PC-9 (cell line): Measurements from ENCODE around the gene SGMS2. TPM values are rescaled to one million over a fixed set of nuclear protein-coding genes. Genes with fewer than 3 reads are reported as not detected.

Source experiments
- BruUV-seq: library from RNA; stranded (reverse); fragments of 400-500 nt; replicated peaks from 2 replicates; lab custom pipeline; 2021; lab: Mats Ljungman, UMichigan
- CTCF ChIA-PET: fragments of 300-600 bp; sonication (Branson Sonifier 250); formaldehyde crosslinking; loops from one replicate; lab custom pipeline; 2022; ENCODE audit warnings: antibody characterized with exemption; lab: Charles Lee
- POLR2A ChIA-PET: fragments of 300-600 bp; sonication (Branson Sonifier 250); formaldehyde crosslinking; loops from one replicate; lab custom pipeline; 2022; ENCODE audit warnings: antibody characterized with exemption; ENCODE audit not compliant: unreplicated experiment; lab: Charles Lee
- DNase-seq, 2 experiments: peaks; one replicate each; pipeline versions ENCODE4 v3.0.0 to v3.0.0-alpha.2; 2015 to 2022; ENCODE audit warnings: mixed read lengths in 1 of 2
- H2AFZ ChIP-seq: fragments of 200-600 bp; sonication (generic); 2 replicates; pipeline ENCODE4 v1.8.1; 2017; ENCODE audit warnings: antibody characterized with exemption
- H3F3A ChIP-seq: fragments of 200-600 bp; sonication (generic); 2 replicates; pipeline ENCODE4 v1.8.1; 2017; ENCODE audit warnings: antibody characterized with exemption, mild to moderate bottlenecking, low read depth; ENCODE audit not compliant: insufficient read depth
- H3K27ac ChIP-seq: fragments of 200-600 bp; sonication (generic); 2 replicates; pipeline ENCODE4 v1.6.1; 2016; ENCODE audit warnings: mixed run types
- H3K27me3 ChIP-seq: fragments of 200-600 bp; sonication (generic); 2 replicates; pipeline ENCODE4 v1.6.1; 2016; ENCODE audit warnings: low read depth, mixed run types; ENCODE audit not compliant: insufficient read depth
- H3K36me3 ChIP-seq: fragments of 200-600 bp; sonication (generic); 2 replicates; pipeline ENCODE4 v1.6.1; 2016; ENCODE audit warnings: low read depth, mixed run types
- H3K4me1 ChIP-seq: fragments of 200-600 bp; sonication (generic); replicated peaks from 2 replicates; pipeline ENCODE4 v1.6.1; 2016; ENCODE audit warnings: mixed run types; ENCODE audit not compliant: insufficient read depth
- H3K4me2 ChIP-seq: fragments of 200-600 bp; sonication (generic); 2 replicates; pipeline ENCODE4 v1.6.1; 2017; ENCODE audit warnings: mixed run types
- H3K4me3 ChIP-seq: fragments of 200-600 bp; sonication (generic); 2 replicates; pipeline ENCODE4 v1.6.1; 2016; ENCODE audit warnings: mixed run types
- H3K79me2 ChIP-seq: fragments of 200-600 bp; sonication (generic); 2 replicates; pipeline ENCODE4 v1.6.1; 2017; ENCODE audit warnings: low read depth, mixed run types
- H3K9me2 ChIP-seq: fragments of 200-600 bp; sonication (generic); 2 replicates; pipeline ENCODE4 v1.8.1; 2017; ENCODE audit warnings: mild to moderate bottlenecking; ENCODE audit not compliant: insufficient read depth
- H3K9me3 ChIP-seq: fragments of 200-600 bp; sonication (generic); 2 replicates; pipeline ENCODE4 v1.8.1; 2016; ENCODE audit warnings: low read depth; ENCODE audit not compliant: insufficient read depth
- H4K20me1 ChIP-seq: fragments of 200-600 bp; sonication (generic); 2 replicates; pipeline ENCODE4 v1.8.1; 2017; ENCODE audit not compliant: insufficient read depth
- CTCF ChIP-seq: fragments of 200-600 bp; sonication (generic); conservative IDR thresholded peaks from 2 replicates; pipeline ENCODE4 v1.6.1; 2017; ENCODE audit warnings: mixed run types, antibody characterized with exemption, mild to moderate bottlenecking, moderate library complexity
- EZH2 ChIP-seq: fragments of 200-600 bp; sonication (generic); IDR thresholded peaks from 2 replicates; pipeline ENCODE4 v1.8.0; 2017; ENCODE audit warnings: antibody characterized with exemption, low read depth
- intact Hi-C: fragments of 100-400 bp; cut with micrococcal nuclease; formaldehyde crosslinking; loops from one replicate; pipeline ENCODE4 v1.10.0; 2022; ENCODE audit not compliant: unreplicated experiment
- total RNA-seq: library from RNA; stranded (reverse); gene quantifications from 2 replicates; pipeline ENCODE4 v1.2.3, GENCODE V29; 2021

SGMS2 gene
- total RNA-seq, 1 experiment from 2014 or later = 17.0 TPM

DNA sequence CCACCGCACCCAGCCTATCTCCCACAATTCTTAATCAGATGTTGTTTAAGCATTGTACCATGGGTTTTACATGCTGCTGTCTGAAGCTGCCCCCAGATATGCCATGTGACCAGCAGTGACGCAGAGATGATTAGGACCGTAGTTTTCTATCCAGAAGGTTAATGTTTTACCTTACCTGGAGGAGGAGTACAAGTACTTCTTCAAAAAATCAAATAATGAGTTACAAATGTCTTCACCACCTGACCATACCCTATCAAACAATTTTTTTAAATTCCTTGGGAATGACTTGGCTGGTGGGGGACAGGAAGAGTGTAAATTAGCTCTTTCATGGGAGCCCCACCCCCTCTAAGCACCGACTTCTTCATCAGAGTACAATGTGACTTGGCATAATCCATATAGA is 16.2 kb upstream of the SGMS2 start:
- Histone ChIP-seq H4K20me1 (no peaks in the 10 kb centered on the region), H3K4me1 (no peaks in the 10 kb centered on the region), H3K27ac (no peak overlapping the region), H3K27me3 (no peaks in the 10 kb centered on the region), H3K9me2 (no peaks in the 10 kb centered on the region), H3K79me2 (no peaks in the 10 kb centered on the region), H3F3A (no peaks in the 10 kb centered on the region), H3K9me3 (no peaks in the 10 kb centered on the region), H3K4me2 (no peak overlapping the region), H2AFZ (no peak overlapping the region), H3K4me3 (no peak overlapping the region), H3K36me3 (no peaks in the 10 kb centered on the region)
- ChIA-PET POLR2A (no interaction called here), CTCF (no interaction called here)
- DNase-seq = no peak
- BruUV-seq = no TSS peak
- TF ChIP-seq CTCF (no peak), EZH2 (no peak)
- intact Hi-C loops = no loop called here

DNA sequence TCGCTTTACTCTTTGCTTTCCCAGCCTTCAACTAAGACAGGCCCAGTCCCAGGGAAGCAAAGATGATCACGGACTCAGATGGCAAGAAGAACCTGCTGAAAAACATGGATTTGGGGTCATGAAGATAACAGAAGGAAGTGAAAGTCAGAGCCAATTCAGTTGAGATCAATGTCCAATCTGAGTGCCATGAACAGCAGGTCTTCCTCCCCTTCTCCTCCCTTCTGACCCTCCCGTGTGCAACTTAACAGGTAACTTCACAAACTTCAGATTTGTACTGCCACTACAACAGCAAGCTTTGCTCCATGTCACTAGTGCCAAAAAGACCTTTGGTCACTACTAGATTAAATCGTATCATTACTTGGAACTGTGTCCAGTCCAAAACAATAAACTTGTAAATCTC is 15.5 kb upstream of the SGMS2 start:
- no peaks in the 10 kb centered on the region for H3K36me3 ChIP-seq
- no peaks in the 10 kb centered on the region for H3K79me2 ChIP-seq
- H2AFZ ChIP-seq = no peak overlapping the region
- no peak overlapping the region for H3K4me3 ChIP-seq
- no peaks in the 10 kb centered on the region for H3K9me2 ChIP-seq
- H3K4me1 ChIP-seq = no peaks in the 10 kb centered on the region
- H3K27ac ChIP-seq = no peak overlapping the region
- H3F3A ChIP-seq = no peaks in the 10 kb centered on the region
- POLR2A ChIA-PET = no interaction called here
- H3K27me3 ChIP-seq = no peaks in the 10 kb centered on the region
- no peaks in the 10 kb centered on the region for H4K20me1 ChIP-seq
- H3K9me3 ChIP-seq = no peaks in the 10 kb centered on the region
- H3K4me2 ChIP-seq = no peak overlapping the region
- intact Hi-C loops = no loop called here
- no TSS peak for BruUV-seq
- CTCF ChIA-PET = no interaction called here
- no peak for DNase-seq
- no peak for TF ChIP-seq CTCF
- TF ChIP-seq EZH2 = no peak

DNA sequence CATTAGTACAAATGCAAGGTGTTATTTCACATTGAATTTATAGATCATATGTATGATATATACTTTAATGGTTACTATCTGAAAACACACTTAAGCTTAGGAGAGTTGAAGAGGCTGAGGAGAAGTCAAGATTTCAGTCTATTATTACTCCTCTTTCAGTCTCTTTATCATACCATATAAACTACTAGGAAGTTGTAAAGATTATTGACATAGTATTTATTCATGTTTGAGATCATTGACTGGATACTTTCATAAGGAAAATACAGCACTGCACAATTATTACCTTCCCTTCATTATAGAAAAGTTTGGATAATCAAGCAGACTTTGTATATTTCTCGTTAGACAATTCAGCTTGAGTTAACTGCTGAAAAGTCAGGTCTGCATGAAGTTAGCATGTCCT is 10.0 kb upstream of the SGMS2 start:
- H3K4me2 ChIP-seq = no peak overlapping the region
- no peak for TF ChIP-seq CTCF
- TF ChIP-seq EZH2 = no peak
- no peaks in the 10 kb centered on the region for H3K9me3 ChIP-seq
- H4K20me1 ChIP-seq = no peaks in the 10 kb centered on the region
- no peak overlapping the region for H3K27ac ChIP-seq
- CTCF ChIA-PET = no interaction called here
- H3K4me1 ChIP-seq = peaks cover 11% of the 10 kb centered on the region
- no peak overlapping the region for H3K4me3 ChIP-seq
- DNase-seq = no peak
- H3K9me2 ChIP-seq = no peaks in the 10 kb centered on the region
- no TSS peak for BruUV-seq
- no peaks in the 10 kb centered on the region for H3K36me3 ChIP-seq
- POLR2A ChIA-PET = no interaction called here
- H3F3A ChIP-seq = no peaks in the 10 kb centered on the region
- intact Hi-C loops = no loop called here
- H3K27me3 ChIP-seq = no peaks in the 10 kb centered on the region
- no peaks in the 10 kb centered on the region for H3K79me2 ChIP-seq
- no peak overlapping the region for H2AFZ ChIP-seq
